Pancreas (tissue), 10 donors: Measurements from ENCODE around the gene CCDC12. TPM values are rescaled to one million over a fixed set of nuclear protein-coding genes. Genes with fewer than 3 reads are reported as not detected.
A peak's percentile ranks its signal among the peaks of the same experiment; 100 is the strongest.

Experiments used
- ATAC-seq, 4 donors: fragments of 200-7000 bp; cut with Tn5 transposase; one replicate each; pipeline versions ENCODE4 v1.8.0 to v1.9.1; 2020; ENCODE audit warnings: mild to moderate bottlenecking in 4 of 4, moderate library complexity in 4 of 4
- DNase-seq, 6 donors: peaks; one replicate each; pipeline ENCODE4 v3.0.0-alpha.2; 2020
- FAIRE-seq: peaks from 2 replicates; lab custom pipeline; 2012; peaks lifted over from hg19 to GRCh38; lab: Jason Lieb, UNC
- H3K27ac ChIP-seq, 4 donors: fragments of 200-600 bp; sonication (generic); 1 replicate in 3 of 4; 2 replicates in 1 of 4; pipeline versions ENCODE4 v1.5.0 to v1.8.0; 2020
- H3K27me3 ChIP-seq, 4 donors: fragments of 200-600 bp; one replicate each; pipeline ENCODE4 v1.8.0; 2021
- H3K36me3 ChIP-seq, 3 donors: fragments of 200-600 bp; sonication (generic) in 1 of 3; one replicate each; pipeline versions ENCODE4 v1.5.0 to v1.8.0; 2020 to 2021
- H3K4me1 ChIP-seq, 3 donors: fragments of 200-600 bp; one replicate each; pipeline ENCODE4 v1.8.0; 2021
- H3K4me3 ChIP-seq, 4 donors: fragments of 200-600 bp; sonication (generic) in 2 of 4; one replicate each; pipeline versions ENCODE4 v1.5.0 to v1.8.0; 2020 to 2021
- H3K9me3 ChIP-seq, 4 donors: fragments of 200-600 bp; one replicate each; pipeline ENCODE4 v1.8.0; 2021
- WGBS, 2 donors: extraction: QIAGEN DNeasy Blood & Tissue Kit; methylation state at CpG; one replicate each; pipeline ENCODE4 v1.1.7; 2013; 5-methylcytosine and 5-hydroxymethylcytosine counted together
- intact Hi-C, 3 donors: fragments of 100-400 bp; cut with DNase I; formaldehyde crosslinking; loops; one replicate each; pipeline versions ENCODE4 v1.11.1 to v1.14.2; 2022
- polyA plus RNA-seq, 2 donors: library from polyadenylated mRNA; stranded (reverse); fragments of 200-250 nt; gene quantifications; one replicate each; pipeline ENCODE4 v1.2.3, GENCODE V29; 2013
- total RNA-seq, 6 donors: library from RNA; stranded (reverse); fragmentation: NEBNext Ultra II Directional in 4 of 6; extraction: Animal tissue kit (Norgen Biotek cat#: 25700) in 4 of 6; gene quantifications; one replicate each; pipeline versions ENCODE4 v1.2.1 to v1.2.4, GENCODE V29; 2021 to 2023
- TF ChIP-seq, protein P1 (sequence below), 4 donors: fragments of 200-600 bp; sonication (generic) in 3 of 4; IDR thresholded peaks; one replicate each; pipeline versions ENCODE4 v1.5.0 to v1.8.0; 2021; ENCODE audit warnings: antibody characterized with exemption in 4 of 4
- donor health status: healthy with polysubstance abuse.
- donor health status: DM: no; HTN: no; CAD: no; lungs with moderate emphysema.
- donor health status: DM: no; HTN: no; CAD: no.
- donor health status: control.
- donor health status: control.
- donor health status: Bipolar disorder and iron deficiency.
- donor health status: DM: yes; HTN: yes; CAD: no.
- donor health status: DM: no; HTN: no; CAD: no.
- donor health status: DM: no; HTN: no; CAD: no.
- donor health status: DM: yes; HTN: yes; CAD: no.

CCDC12 gene
- total and polyA plus RNA-seq, 8 donors = 20.7 to 82.8 (median 24.9) TPM

GRCh38 chr3:46888705-46889104 lies 87.8 kb downstream of the CCDC12 start:
- Histone ChIP-seq H3K4me1 (peaks cover 0 to 3% (median 0%) of the 10 kb centered on the region in 3 donors), H3K27ac (no peak overlapping the region)

GRCh38 chr3:46887980-46888494 lies 88.5 kb downstream of the CCDC12 start:
- Histone ChIP-seq H3K27ac (no peak overlapping the region), H3K4me1 (peaks cover 0 to 3% (median 0%) of the 10 kb centered on the region in 3 donors), H3K36me3 (no peaks in the 10 kb centered on the region), H3K27me3 (no peaks in the 10 kb centered on the region), H3K9me3 (no peaks in the 10 kb centered on the region), H3K4me3 (no peak overlapping the region)
- DNase-seq (no peak), ATAC-seq (no peak), FAIRE-seq (no peak)
- intact Hi-C loops = no loop called here
- TF ChIP-seq, protein P1, sequence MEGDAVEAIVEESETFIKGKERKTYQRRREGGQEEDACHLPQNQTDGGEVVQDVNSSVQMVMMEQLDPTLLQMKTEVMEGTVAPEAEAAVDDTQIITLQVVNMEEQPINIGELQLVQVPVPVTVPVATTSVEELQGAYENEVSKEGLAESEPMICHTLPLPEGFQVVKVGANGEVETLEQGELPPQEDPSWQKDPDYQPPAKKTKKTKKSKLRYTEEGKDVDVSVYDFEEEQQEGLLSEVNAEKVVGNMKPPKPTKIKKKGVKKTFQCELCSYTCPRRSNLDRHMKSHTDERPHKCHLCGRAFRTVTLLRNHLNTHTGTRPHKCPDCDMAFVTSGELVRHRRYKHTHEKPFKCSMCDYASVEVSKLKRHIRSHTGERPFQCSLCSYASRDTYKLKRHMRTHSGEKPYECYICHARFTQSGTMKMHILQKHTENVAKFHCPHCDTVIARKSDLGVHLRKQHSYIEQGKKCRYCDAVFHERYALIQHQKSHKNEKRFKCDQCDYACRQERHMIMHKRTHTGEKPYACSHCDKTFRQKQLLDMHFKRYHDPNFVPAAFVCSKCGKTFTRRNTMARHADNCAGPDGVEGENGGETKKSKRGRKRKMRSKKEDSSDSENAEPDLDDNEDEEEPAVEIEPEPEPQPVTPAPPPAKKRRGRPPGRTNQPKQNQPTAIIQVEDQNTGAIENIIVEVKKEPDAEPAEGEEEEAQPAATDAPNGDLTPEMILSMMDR (IDR thresholded peaks at IDR 0.05) = no peak
- 59 to 64% methylated on average over 7 of the region's 7 CpGs for WGBS, 2 donors

More at GRCh38 chr3:46888705-46889104, 87.8 kb downstream of the CCDC12 start:
- WGBS, 2 donors = 84 to 86% methylated on average over 12 to 13 of the region's 13 CpGs
- ATAC-seq (no peak), FAIRE-seq (no peak), DNase-seq (peak in 1 of 6 donors; percentile 47)
- no peaks in the 10 kb centered on the region for H3K9me3 ChIP-seq
- no peaks in the 10 kb centered on the region for H3K27me3 ChIP-seq
- no peaks in the 10 kb centered on the region for H3K36me3 ChIP-seq
- no peak overlapping the region for H3K4me3 ChIP-seq
- intact Hi-C loops = no loop called here
- TF ChIP-seq, protein P1 (IDR thresholded peaks at IDR 0.05) = no peak

- no peak overlapping the region for H3K27ac ChIP-seq
- intact Hi-C loops = no loop called here
- DNase-seq = no peak
- peaks cover 0 to 4% (median 3%) of the 10 kb centered on the region in 3 donors for H3K4me1 ChIP-seq
- TF ChIP-seq, protein P1 (IDR thresholded peaks at IDR 0.05) = no peak
- no peak overlapping the region for H3K4me3 ChIP-seq
- H3K27me3 ChIP-seq = peaks cover 0 to 4% (median 0%) of the 10 kb centered on the region in 4 donors
- ATAC-seq = no peak
- no peak for FAIRE-seq
- no peaks in the 10 kb centered on the region for H3K36me3 ChIP-seq
- no peaks in the 10 kb centered on the region for H3K9me3 ChIP-seq
- WGBS, 2 donors = 84 to 91% methylated on average over 3 of the region's 3 CpGs
These were observed 90.9 kb downstream of the CCDC12 start for GRCh38 chr3:46885612-46886011.

DNA sequence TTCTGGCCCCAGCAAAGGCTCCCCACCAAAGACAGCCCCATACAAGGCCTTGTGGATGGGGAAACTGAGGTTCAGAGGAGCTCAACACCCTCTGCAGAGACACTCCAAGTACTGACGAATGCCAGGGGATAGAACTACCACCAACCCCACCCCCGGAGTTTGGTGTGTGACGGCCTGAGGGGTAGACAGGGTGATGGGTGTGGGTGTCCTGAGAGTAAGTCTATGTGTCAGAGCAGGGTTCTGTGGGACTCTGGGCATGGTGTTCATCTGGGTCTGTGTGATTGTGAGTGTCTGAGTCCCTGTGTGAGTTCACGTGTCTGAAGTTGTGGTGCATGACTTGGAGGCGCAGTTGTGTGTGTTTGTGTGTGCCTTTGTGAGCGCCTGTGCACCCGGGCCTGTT lies 91.6 kb downstream of the CCDC12 start:
- ATAC-seq = no peak
- intact Hi-C loops = no loop called here

GRCh38 chr3:46884427-46884826 lies 92.1 kb downstream of the CCDC12 start:
- peaks cover 0 to 4% (median 3%) of the 10 kb centered on the region in 3 donors for H3K4me1 ChIP-seq
- no peak overlapping the region for H3K27ac ChIP-seq
- intact Hi-C loops = no loop called here
- H3K36me3 ChIP-seq = no peaks in the 10 kb centered on the region
- TF ChIP-seq, protein P1 (IDR thresholded peaks at IDR 0.05) = no peak
- ATAC-seq (no peak), FAIRE-seq (no peak), DNase-seq (no peak)
- 68 to 82% methylated on average over 4 to 5 of the region's 5 CpGs for WGBS, 2 donors
- H3K4me3 ChIP-seq = no peak overlapping the region
- peaks cover 0 to 4% (median 0%) of the 10 kb centered on the region in 4 donors for H3K27me3 ChIP-seq
- H3K9me3 ChIP-seq = no peaks in the 10 kb centered on the region

More for the DNA sequence above, 91.6 kb downstream of the CCDC12 start:
- 87 to 91% methylated on average over 7 of the region's 7 CpGs for WGBS, 2 donors
- TF ChIP-seq, protein P1 (IDR thresholded peaks at IDR 0.05) = no peak
- Histone ChIP-seq H3K36me3 (no peaks in the 10 kb centered on the region), H3K4me3 (no peak overlapping the region), H3K27me3 (peaks cover 0 to 4% (median 0%) of the 10 kb centered on the region in 4 donors), H3K27ac (no peak overlapping the region), H3K4me1 (peaks cover 0 to 4% (median 3%) of the 10 kb centered on the region in 3 donors), H3K9me3 (no peaks in the 10 kb centered on the region)
- FAIRE-seq (no peak), DNase-seq (no peak)
